GM19025 (cell line): ENCODE measurements around the gene PSTK.

Experiments
- ATAC-seq: cut with Tn5 transposase; IDR thresholded peaks from one replicate; pipeline ENCODE4 v1.9.1; 2021; ENCODE audit warnings: mild to moderate bottlenecking, low read depth, moderate library complexity; ENCODE audit not compliant: unreplicated experiment

PSTK gene

DNA sequence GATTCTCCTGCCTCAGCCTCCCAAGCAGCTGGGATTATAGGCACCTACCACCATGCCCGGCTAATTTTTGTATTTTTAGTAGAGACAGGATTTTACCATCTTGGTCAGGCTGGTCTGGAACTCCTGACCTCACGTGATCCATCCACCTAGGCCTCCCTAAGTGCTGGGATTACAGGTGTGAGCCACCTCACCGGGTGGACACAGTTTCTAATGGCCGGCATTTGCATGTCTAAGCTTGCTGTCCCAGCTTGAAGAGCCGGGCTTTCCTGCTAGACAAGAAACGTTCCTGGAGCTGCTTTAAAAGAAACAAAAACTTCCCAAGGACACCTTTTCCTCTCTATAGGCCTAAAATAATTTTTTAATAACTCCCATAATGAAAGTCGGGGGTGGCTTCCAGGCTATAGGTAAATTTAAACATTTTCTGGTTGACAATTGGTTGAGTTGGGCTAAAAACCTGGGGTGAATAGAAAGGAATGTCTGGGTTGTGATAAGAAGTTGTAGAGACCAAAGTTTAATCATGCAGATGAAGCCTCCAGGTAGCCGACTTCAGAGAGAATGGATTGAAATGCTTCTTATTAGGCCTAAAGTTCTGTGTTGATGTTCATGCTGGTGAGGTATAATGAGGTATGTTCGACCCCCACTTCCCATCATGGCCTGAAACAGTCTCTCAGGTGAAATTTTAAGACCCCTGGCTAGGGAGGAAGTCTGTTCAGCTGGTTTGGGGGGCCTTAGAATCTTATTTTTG, 37.4 kb downstream of the PSTK start:
- no peak for ATAC-seq

DNA sequence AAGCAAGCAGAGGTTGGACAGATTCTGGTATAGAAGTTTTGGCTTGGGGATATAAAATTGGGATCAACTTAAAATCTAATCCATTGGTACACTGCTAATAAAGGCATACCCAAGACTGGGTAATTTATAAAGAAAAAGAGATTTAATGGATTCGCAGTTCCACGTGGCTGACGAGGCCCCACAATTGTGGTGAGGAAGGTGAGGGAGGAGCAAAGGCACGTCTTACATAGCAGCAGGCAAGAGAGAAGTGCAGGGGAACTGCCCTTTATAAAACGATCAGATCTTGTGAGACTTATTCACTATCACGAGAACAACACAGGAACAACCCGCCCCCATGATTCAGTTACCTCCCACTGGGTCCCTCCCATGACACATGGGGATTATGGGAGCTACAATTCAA, 38.3 kb downstream of the PSTK start:
- no peak for ATAC-seq

DNA sequence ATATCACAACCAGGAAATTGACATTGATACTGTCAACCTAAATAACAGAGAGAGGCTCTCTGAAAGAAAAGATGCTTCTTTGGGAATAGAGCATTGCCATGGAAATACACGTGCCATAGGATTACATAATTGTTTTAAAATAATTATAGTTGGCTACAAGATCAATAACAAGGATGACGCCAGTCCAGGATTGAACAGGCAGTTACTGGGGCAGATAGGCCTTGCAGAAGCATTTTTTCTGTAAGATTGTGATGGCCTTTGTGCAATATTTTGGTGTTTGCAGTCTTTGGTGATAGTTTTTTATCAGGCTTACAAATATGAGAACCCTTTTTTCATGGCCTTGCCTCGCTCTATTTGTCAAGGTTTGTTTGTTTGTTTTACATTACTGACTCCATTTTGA, 39.1 kb downstream of the PSTK start:
- ATAC-seq, result no peak

DNA sequence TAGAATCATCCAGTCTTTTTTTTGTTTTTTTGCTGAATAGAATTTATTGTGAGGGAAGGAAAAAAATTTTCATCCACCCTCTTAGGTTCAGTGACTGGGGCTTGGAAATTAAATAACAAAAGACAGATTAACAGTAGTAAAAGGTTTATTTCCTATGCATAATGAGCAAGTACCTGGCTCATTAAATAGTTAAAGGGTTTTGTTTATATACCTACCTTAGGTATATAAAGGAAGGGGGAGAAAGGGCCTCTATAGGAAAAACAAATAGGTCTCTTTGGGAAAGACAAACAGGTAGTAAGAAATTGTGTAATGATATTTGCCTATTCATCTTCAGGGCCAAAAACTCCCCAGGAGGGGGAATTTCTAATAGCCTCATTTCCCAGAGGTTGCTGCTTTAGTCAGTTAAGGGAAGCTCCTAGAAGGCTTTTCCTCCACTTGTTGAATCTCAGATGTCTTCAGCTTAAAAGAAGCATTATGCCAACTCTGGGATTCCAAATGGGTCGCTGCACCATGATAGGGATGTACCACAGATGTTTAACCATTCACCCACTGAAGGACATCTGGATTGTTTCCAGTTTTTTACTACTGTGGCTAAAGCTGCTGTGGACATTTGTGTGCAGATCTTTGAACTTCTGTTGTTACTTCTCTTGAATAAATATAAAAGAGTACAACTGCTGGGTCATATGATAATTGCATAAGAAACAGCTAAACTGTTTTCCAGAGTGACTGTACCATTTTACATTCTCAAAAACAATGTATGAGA, 39.9 kb downstream of the PSTK start:
- no peak for ATAC-seq

DNA sequence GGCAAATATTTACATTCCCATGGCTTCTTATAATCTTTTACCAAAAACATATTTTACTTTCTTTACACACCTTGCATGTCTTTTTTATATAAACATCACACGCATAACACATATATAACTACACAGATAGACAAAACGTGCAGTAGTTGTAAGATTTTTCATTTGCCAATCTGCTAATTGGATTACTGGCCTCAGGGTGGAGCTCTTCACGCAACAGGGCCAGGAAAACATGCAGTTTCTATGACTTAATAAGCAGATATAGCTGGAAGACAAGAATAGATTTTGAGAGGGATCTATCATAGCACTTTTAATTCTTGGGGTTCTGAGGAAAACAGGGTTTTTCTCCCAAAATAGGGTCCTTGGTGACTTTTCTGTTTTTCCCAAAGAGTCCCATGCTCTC, 41.3 kb downstream of the PSTK start:
- no peak for ATAC-seq

DNA sequence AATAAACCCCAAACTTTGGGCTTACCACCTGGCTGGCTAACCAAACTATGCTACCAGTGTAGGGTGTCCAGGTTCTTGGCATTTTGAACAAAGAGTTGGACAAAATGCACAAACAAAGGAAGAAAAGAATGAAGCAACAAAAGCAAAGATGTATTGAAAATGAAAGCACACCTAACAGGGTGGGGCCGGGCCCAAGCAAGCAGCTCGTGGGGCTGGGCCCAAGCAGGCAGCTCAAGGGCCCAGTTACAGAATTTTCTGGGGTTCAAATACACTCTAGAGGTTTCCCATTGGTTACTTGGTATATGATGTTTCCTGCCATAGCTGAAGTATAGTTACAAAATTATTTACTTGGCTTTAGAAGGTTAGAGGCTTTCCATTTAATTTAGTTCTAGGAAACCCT, 44.3 kb downstream of the PSTK start:
- no peak for ATAC-seq

DNA sequence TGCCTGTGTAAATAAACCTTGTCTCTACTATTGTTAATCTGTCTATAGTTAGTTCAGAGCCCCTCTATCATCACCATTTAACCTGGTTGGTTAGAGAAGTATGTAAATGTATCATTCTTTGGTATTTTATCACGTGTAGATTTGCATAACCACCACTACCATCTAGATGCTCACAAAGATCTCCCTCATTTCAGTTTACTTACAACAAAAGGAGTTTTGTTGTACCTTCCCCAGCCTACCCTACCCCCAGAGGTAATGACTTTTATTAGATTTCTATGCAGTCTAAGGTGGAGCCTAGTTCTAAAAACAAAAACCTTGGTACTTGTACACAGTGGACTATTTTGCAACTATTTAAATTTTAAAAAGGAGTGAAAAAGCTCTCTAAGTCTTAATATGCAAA, 46.1 kb downstream of the PSTK start:
- ATAC-seq, result no peak

DNA sequence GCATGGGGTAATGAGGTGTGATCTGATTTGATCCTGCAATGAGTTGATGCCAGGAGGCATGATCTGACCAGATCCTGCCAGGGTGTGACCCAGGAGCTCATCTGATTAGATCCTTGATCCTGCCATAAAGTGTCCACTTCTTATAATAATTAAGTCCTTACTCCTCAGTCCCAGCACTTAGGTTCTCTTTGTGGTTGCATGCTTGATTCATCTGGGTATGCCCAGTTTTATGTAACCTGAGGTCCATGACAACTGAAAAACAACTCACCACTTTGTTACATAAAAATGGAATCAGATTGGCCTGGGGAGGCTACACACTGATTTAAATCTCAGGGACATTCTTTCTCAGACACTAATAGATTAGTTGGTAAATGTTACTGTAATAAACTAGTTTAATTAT, 47.7 kb downstream of the PSTK start:
- ATAC-seq, result no peak

DNA sequence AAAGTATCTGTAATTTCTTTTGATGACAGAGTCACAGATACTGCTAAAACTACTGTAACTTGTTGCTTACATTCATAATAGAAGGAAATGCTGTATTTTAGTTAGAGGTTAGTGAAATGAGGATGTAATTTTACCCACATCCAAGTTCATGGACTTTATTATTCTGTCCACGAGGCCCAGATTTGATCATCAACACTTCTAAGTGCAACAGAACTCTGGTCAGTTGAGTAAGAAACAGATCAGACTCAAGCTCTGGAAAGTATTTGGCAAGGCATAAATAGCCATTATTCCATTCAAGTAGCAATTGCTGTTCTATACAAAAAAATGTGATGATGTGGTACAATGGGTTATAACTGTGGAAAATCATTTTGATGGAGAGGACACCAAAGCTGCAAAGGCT, 50.9 kb downstream of the PSTK start:
- no peak for ATAC-seq

DNA sequence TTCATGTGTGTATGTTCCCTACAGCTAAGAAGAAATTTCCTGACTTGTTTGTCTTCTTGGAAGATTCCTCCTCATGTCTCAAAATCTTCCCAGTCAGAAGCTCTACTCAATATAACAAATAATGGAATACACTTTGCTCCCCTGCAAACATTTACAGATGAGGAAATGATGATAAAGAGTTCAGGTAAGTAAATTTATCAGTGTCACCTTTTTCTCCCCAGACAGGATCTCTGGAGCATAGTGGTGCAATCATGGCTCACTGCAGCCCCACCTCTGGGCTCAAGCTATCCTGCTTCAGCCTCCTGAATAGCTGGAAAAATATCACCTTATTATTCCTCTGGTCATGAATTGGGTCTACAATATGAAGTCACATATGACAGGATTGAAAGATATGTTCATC, 54.1 kb downstream of the PSTK start:
- no peak for ATAC-seq

DNA sequence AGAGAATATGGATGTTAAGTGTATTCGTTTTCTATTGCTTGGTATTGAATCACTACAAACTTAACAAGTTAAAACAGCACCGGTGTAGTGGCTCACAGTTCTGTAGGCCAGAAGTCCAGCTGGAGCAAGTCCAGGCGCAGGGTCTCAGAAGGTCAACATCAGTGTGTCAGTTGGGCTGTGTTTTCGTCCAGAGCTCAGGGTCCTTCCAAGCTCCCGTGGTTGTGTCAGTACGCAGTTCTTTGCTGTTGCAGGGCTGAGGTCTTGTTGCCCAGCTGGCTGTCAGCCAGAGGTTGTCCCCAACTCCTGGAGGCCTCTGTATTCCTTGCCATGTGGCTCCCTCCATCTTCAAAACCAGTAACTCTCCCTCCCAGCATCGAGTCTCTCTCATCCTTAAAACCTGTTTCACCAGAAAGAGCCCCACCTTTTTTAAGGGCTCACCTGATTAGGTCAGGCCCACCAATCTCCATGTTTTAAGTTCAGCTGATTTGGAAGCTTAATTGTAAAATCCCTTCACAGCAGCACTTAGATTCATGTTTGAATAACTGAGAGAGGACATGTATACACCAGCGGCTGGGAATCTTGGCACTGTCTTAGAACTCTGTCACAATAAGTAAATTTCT, 55.4 kb downstream of the PSTK start:
- ATAC-seq, result no peak

DNA sequence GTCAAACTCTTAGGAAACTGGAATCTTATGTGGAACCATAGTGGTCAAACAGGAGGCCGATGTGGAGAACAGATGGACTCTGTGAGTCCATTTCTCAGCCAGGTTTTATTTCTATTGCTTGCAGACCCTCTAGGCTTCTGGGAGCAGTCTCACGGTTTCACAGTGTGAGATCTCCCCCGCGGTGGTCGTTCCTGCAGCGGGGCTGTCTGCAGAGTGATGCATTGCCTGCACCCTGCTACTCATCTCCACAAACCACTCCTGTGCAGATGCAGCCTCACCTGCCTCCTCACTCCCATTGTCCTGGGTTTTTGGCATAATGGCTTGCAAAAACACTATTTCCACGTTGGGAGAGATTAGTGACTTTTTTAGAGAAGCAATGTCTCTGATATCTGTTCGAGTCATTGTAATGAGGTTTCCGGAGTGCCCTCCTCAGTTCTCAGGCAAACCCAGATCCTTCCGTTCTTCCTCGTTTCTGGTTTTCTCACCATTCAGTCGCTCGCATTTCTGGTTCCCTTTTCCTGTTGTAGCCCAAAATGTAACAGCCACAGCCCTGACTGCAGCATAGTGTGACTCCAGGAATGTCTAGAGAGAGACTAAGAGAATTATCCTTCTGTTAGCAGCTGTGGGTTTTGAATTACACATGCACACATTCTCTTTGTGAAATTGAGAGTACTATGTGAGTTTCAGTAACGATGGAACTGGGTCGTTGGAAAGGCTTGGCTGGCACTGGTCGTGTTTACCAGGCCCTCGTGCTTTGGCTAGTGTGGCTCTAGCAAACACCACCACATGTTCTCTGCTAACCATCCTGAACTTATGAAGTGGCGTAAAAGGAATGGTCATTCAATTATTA, 58.8 kb downstream of the PSTK start:
- ATAC-seq, result no peak

DNA sequence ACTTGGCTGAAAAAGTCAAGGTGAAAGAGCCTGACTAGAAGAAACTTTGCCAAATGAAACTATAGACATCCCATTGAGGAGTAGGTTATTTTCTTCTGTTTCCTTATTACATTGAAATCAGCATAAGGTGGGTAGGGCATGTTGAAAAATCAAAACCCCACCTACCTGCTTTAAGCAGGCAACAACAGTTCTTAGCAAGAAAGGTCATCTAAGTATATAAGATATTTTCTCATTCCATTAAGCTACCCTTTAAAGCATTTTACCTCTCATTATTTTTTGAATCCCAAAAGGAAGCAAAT, 59.4 kb downstream of the PSTK start:
- no peak for ATAC-seq
